ENCODE measurements around the gene OCSTAMP. TPM values are rescaled to one million over a fixed set of nuclear protein-coding genes. Genes with fewer than 3 reads are reported as not detected.
A peak's percentile ranks its signal among the peaks of the same experiment; 100 is the strongest.

OCSTAMP gene
- polyA plus RNA-seq, 6 donors from 2014 or later: not detected

- no peak for ATAC-seq (ENCODE audit: low read depth in 2 of 2)
- no peaks in the 10 kb centered on the region for H3K4me1 Mint-ChIP-seq
Measured at GRCh38 chr20:46582648-46583047, 32.2 kb upstream of the OCSTAMP start.

GRCh38 chr20:46581391-46581790 is 30.9 kb upstream of the OCSTAMP start:
- H3K36me3 Mint-ChIP-seq: no peaks in the 10 kb centered on the region
- DNase-seq: no peak
- ATAC-seq (ENCODE audit: low read depth in 2 of 2): no peak
- H3K4me1 Mint-ChIP-seq: peaks cover 0 to under 1% (median 0%) of the 10 kb centered on the region in 3 donors
- H3K9me3 Mint-ChIP-seq: no peaks in the 10 kb centered on the region
- peaks cover 11 to 43% (median 25%) of the 10 kb centered on the region in 3 donors for H3K27me3 Mint-ChIP-seq
- no peak overlapping the region for H3K4me3 Mint-ChIP-seq
- no peak overlapping the region for H3K27ac Mint-ChIP-seq

More at GRCh38 chr20:46582648-46583047, 32.2 kb upstream of the OCSTAMP start:
- H3K27ac Mint-ChIP-seq: no peak overlapping the region
- no peak overlapping the region for H3K4me3 Mint-ChIP-seq
- no peaks in the 10 kb centered on the region for H3K9me3 Mint-ChIP-seq
- no peaks in the 10 kb centered on the region for H3K36me3 Mint-ChIP-seq
- DNase-seq: no peak
- H3K27me3 Mint-ChIP-seq: peaks cover 11 to 35% (median 25%) of the 10 kb centered on the region in 3 donors

GRCh38 chr20:46580613-46581205 is 30.3 kb upstream of the OCSTAMP start:
- Mint-ChIP-seq H3K27ac (no peak overlapping the region), H3K4me1 (peaks cover 0 to 7% (median 4%) of the 10 kb centered on the region in 3 donors), H3K36me3 (no peaks in the 10 kb centered on the region), H3K27me3 (peaks cover 15 to 46% (median 30%) of the 10 kb centered on the region in 3 donors), H3K9me3 (no peaks in the 10 kb centered on the region), H3K4me3 (peak overlapping the region in 1 of 8 donors; percentile 47)
- no peak for ATAC-seq (ENCODE audit: low read depth in 2 of 2)
- no peak for DNase-seq

- no peak for DNase-seq
- Mint-ChIP-seq H3K27ac (no peak overlapping the region), H3K27me3 (peaks cover 20 to 43% (median 41%) of the 10 kb centered on the region in 3 donors), H3K4me1 (peaks cover 0 to 9% (median 4%) of the 10 kb centered on the region in 3 donors), H3K9me3 (no peaks in the 10 kb centered on the region), H3K36me3 (no peaks in the 10 kb centered on the region), H3K4me3 (no peak overlapping the region)
- no peak for ATAC-seq (ENCODE audit: low read depth in 2 of 2)
Measured at GRCh38 chr20:46578745-46579144, 28.3 kb upstream of the OCSTAMP start.

GRCh38 chr20:46576774-46577395 is 26.4 kb upstream of the OCSTAMP start:
- peaks cover 20 to 43% (median 36%) of the 10 kb centered on the region in 3 donors for H3K27me3 Mint-ChIP-seq
- H3K9me3 Mint-ChIP-seq: no peaks in the 10 kb centered on the region
- no peak overlapping the region for H3K4me3 Mint-ChIP-seq

GRCh38 chr20:46575937-46576461 is 25.5 kb upstream of the OCSTAMP start:
- Mint-ChIP-seq H3K4me1 (peaks cover 0 to 9% (median 4%) of the 10 kb centered on the region in 3 donors), H3K27ac (no peak overlapping the region), H3K27me3 (peaks cover 13 to 42% (median 34%) of the 10 kb centered on the region in 3 donors), H3K36me3 (no peaks in the 10 kb centered on the region), H3K4me3 (peak overlapping the region in 1 of 8 donors; percentile 26), H3K9me3 (no peaks in the 10 kb centered on the region)
- DNase-seq: no peak
- ATAC-seq (ENCODE audit: low read depth in 2 of 2): no peak

More at GRCh38 chr20:46576774-46577395, 26.4 kb upstream of the OCSTAMP start:
- peaks cover 0 to 9% (median 4%) of the 10 kb centered on the region in 3 donors for H3K4me1 Mint-ChIP-seq
- H3K27ac Mint-ChIP-seq: no peak overlapping the region
- H3K36me3 Mint-ChIP-seq: no peaks in the 10 kb centered on the region
- ATAC-seq (ENCODE audit: low read depth in 2 of 2): no peak
- no peak for DNase-seq

GRCh38 chr20:46575394-46575793 is 24.9 kb upstream of the OCSTAMP start:
- no peak for DNase-seq
- ATAC-seq (ENCODE audit: low read depth in 2 of 2): no peak
- Mint-ChIP-seq H3K4me1 (peaks cover 0 to 9% (median 4%) of the 10 kb centered on the region in 3 donors), H3K9me3 (no peaks in the 10 kb centered on the region), H3K36me3 (no peaks in the 10 kb centered on the region), H3K27ac (peak overlapping the region in 1 of 6 donors; percentile 84), H3K4me3 (no peak overlapping the region), H3K27me3 (peaks cover 17 to 42% (median 40%) of the 10 kb centered on the region in 3 donors)

GRCh38 chr20:46573788-46574584 is 23.5 kb upstream of the OCSTAMP start:
- H3K9me3 Mint-ChIP-seq: no peaks in the 10 kb centered on the region
- DNase-seq (no peak), ATAC-seq (ENCODE audit: low read depth in 2 of 2) (no peak)
- H3K27me3 Mint-ChIP-seq: peaks cover 17 to 39% (median 36%) of the 10 kb centered on the region in 3 donors
- no peak overlapping the region for H3K4me3 Mint-ChIP-seq
- H3K36me3 Mint-ChIP-seq: no peaks in the 10 kb centered on the region
- H3K27ac Mint-ChIP-seq: no peak overlapping the region
- H3K4me1 Mint-ChIP-seq: peaks cover 0 to 9% (median 4%) of the 10 kb centered on the region in 3 donors

GRCh38 chr20:46573234-46573633 is 22.8 kb upstream of the OCSTAMP start:
- Mint-ChIP-seq H3K27ac (peak overlapping the region in 1 of 6 donors; percentile 62), H3K4me1 (peaks cover 0 to 9% (median 4%) of the 10 kb centered on the region in 3 donors), H3K9me3 (no peaks in the 10 kb centered on the region), H3K27me3 (peaks cover 14 to 32% (median 30%) of the 10 kb centered on the region in 3 donors), H3K36me3 (no peaks in the 10 kb centered on the region), H3K4me3 (no peak overlapping the region)
- no peak for DNase-seq
- no peak for ATAC-seq (ENCODE audit: low read depth in 2 of 2)

- H3K4me3 Mint-ChIP-seq: no peak overlapping the region
- H3K4me1 Mint-ChIP-seq: peaks cover 0 to 9% (median 4%) of the 10 kb centered on the region in 3 donors
- no peaks in the 10 kb centered on the region for H3K36me3 Mint-ChIP-seq
- no peak overlapping the region for H3K27ac Mint-ChIP-seq
- peaks cover 14 to 34% (median 31%) of the 10 kb centered on the region in 3 donors for H3K27me3 Mint-ChIP-seq
- ATAC-seq (ENCODE audit: low read depth in 2 of 2) (no peak), DNase-seq (no peak)
- H3K9me3 Mint-ChIP-seq: no peaks in the 10 kb centered on the region
Measured at GRCh38 chr20:46572790-46573189, 22.3 kb upstream of the OCSTAMP start.

- Mint-ChIP-seq H3K4me3 (no peak overlapping the region), H3K9me3 (no peaks in the 10 kb centered on the region), H3K27ac (no peak overlapping the region), H3K4me1 (peaks cover 0 to 9% (median 4%) of the 10 kb centered on the region in 3 donors), H3K36me3 (no peaks in the 10 kb centered on the region), H3K27me3 (peaks cover 19 to 40% (median 32%) of the 10 kb centered on the region in 3 donors)
- DNase-seq (no peak), ATAC-seq (ENCODE audit: low read depth in 2 of 2) (no peak)
Measured at GRCh38 chr20:46572153-46572552, 21.7 kb upstream of the OCSTAMP start.

GRCh38 chr20:46571418-46571817 is 21.0 kb upstream of the OCSTAMP start:
- Mint-ChIP-seq H3K27me3 (peaks cover 19 to 40% (median 30%) of the 10 kb centered on the region in 3 donors), H3K4me1 (peaks cover 0 to 9% (median 4%) of the 10 kb centered on the region in 3 donors), H3K9me3 (no peaks in the 10 kb centered on the region), H3K27ac (peak overlapping the region in 2 of 6 donors; percentile 69 to 86), H3K36me3 (no peaks in the 10 kb centered on the region), H3K4me3 (peak overlapping the region in 1 of 8 donors; percentile 29)
- DNase-seq (no peak), ATAC-seq (ENCODE audit: low read depth in 2 of 2) (no peak)

GRCh38 chr20:46570956-46571355 is 20.5 kb upstream of the OCSTAMP start:
- no peak for ATAC-seq (ENCODE audit: low read depth in 2 of 2)
- no peaks in the 10 kb centered on the region for H3K9me3 Mint-ChIP-seq
- H3K4me3 Mint-ChIP-seq: no peak overlapping the region
- H3K4me1 Mint-ChIP-seq: peaks cover 0 to 4% (median 3%) of the 10 kb centered on the region in 3 donors
- no peak for DNase-seq
- H3K36me3 Mint-ChIP-seq: no peaks in the 10 kb centered on the region
- no peak overlapping the region for H3K27ac Mint-ChIP-seq
- H3K27me3 Mint-ChIP-seq: peaks cover 17 to 37% (median 34%) of the 10 kb centered on the region in 3 donors
